H1 (cell line): Measurements from ENCODE around the gene PCCA. TPM values are rescaled to one million over a fixed set of nuclear protein-coding genes. Genes with fewer than 3 reads are reported as not detected.

ENCODE experiments used
- CTCF ChIA-PET: fragments of 300-600 bp; sonication (Branson Sonifier 250); formaldehyde crosslinking; loops from one replicate; lab custom pipeline; 2021; ENCODE audit not compliant: partially characterized antibody; lab: Charles Lee
- POLR2A ChIA-PET: fragments of 300-600 bp; sonication (Branson Sonifier 250); formaldehyde crosslinking; loops from one replicate; lab custom pipeline; 2021; ENCODE audit warnings: inconsistent platforms; ENCODE audit not compliant: partially characterized antibody; lab: Charles Lee
- DNase-seq, 2 experiments: peaks; one replicate each; pipeline versions ENCODE4 v3.0.0 to v3.0.0-alpha.2; 2010 to 2022; ENCODE audit warnings: low spot score in 2 of 2, low read depth in 1 of 2, mixed read lengths in 1 of 2
- FAIRE-seq: peaks from 2 replicates; lab custom pipeline; 2011; peaks lifted over from hg19 to GRCh38; lab: Jason Lieb, UNC
- H2AFZ ChIP-seq: 2 replicates; pipeline ENCODE4 v1.8.1; 2012; ENCODE audit warnings: low read length, inconsistent platforms
- H2AK5ac ChIP-seq: 2 replicates; pipeline ENCODE4 v1.6.1; 2013; ENCODE audit warnings: low read depth, low read length
- H2BK120ac ChIP-seq: replicated peaks from 2 replicates; pipeline ENCODE3; 2013; ENCODE audit warnings: low read depth, low read length, inconsistent platforms
- H2BK12ac ChIP-seq: 2 replicates; pipeline ENCODE4 v1.6.1; 2013; ENCODE audit warnings: low read depth, low read length
- H2BK15ac ChIP-seq: 2 replicates; pipeline ENCODE4 v1.6.1; 2013; ENCODE audit warnings: low read length
- H2BK20ac ChIP-seq: 2 replicates; pipeline ENCODE4 v1.6.1; 2013; ENCODE audit warnings: low read length
- H2BK5ac ChIP-seq: 2 replicates; pipeline ENCODE4 v1.6.1; 2013; ENCODE audit warnings: low read depth, low read length
- H3K14ac ChIP-seq: 2 replicates; pipeline ENCODE4 v1.6.1; 2013; ENCODE audit warnings: inconsistent platforms; ENCODE audit not compliant: insufficient read length
- H3K18ac ChIP-seq: 2 replicates; pipeline ENCODE4 v1.6.1; 2013; ENCODE audit warnings: low read length; ENCODE audit errors: extremely low read depth
- H3K23ac ChIP-seq: 2 replicates; pipeline ENCODE4 v1.6.1; 2013; ENCODE audit warnings: inconsistent platforms; ENCODE audit not compliant: insufficient read length
- H3K23me2 ChIP-seq: 2 replicates; pipeline ENCODE4 v1.6.1; 2013; ENCODE audit warnings: low read depth, low read length
- H3K27ac ChIP-seq: 2 replicates; pipeline ENCODE4 v1.6.1; 2011; ENCODE audit warnings: low read depth, low read length, inconsistent platforms
- H3K27me3 ChIP-seq, 4 experiments: replicated peaks in 1 of 4; 1 replicate in 1 of 4; 2 replicates in 3 of 4; pipeline versions ENCODE4 v1.6.1 to v1.8.1; 2011 to 2013; ENCODE audit warnings: low read length in 3 of 4, mild to moderate bottlenecking in 3 of 4, inconsistent platforms in 2 of 4, mixed read lengths in 2 of 4, moderate library complexity in 1 of 4; ENCODE audit not compliant: control insufficient read depth in 3 of 4, insufficient read depth in 3 of 4; ENCODE audit errors: extremely low read depth in 1 of 4
- H3K36me3 ChIP-seq, 4 experiments: 2 replicates each; pipeline versions ENCODE4 v1.6.1 to v1.8.1; 2011 to 2013; ENCODE audit warnings: mild to moderate bottlenecking in 4 of 4, low read length in 3 of 4, moderate library complexity in 2 of 4, control low read depth in 1 of 4, inconsistent platforms in 1 of 4; ENCODE audit not compliant: insufficient read depth in 4 of 4, control insufficient read depth in 2 of 4
- H3K4ac ChIP-seq: replicated peaks from 2 replicates; pipeline ENCODE3; 2013; ENCODE audit warnings: low read length, low read depth, mixed read lengths, inconsistent platforms; ENCODE audit not compliant: insufficient read length
- H3K4me1 ChIP-seq, 4 experiments: replicated peaks in 1 of 4; 1 replicate in 1 of 4; 2 replicates in 3 of 4; pipeline versions ENCODE4 v1.6.1 to v1.8.1; 2011 to 2013; ENCODE audit warnings: low read length in 3 of 4, inconsistent platforms in 2 of 4, mixed read lengths in 1 of 4; ENCODE audit not compliant: insufficient read depth in 4 of 4, control insufficient read depth in 3 of 4
- H3K4me2 ChIP-seq, 2 experiments: 2 replicates each; pipeline versions ENCODE4 v1.6.1 to v1.8.1; 2011 to 2013; ENCODE audit warnings: low read depth in 2 of 2, low read length in 2 of 2, control low read depth in 1 of 2, inconsistent platforms in 1 of 2, mild to moderate bottlenecking in 1 of 2; ENCODE audit not compliant: insufficient read depth in 1 of 2
- H3K4me3 ChIP-seq, 4 experiments: fragments of 200-600, 300-600 bp in 1 of 4; sonication (generic), shearing (Covaris generic), sonication (Bioruptor Twin) in 1 of 4; 2 replicates each; pipeline versions ENCODE4 v1.5.1 to v1.8.1; 2011 to 2016; ENCODE audit warnings: low read length in 4 of 4, low read depth in 3 of 4, control low read depth in 2 of 4, inconsistent platforms in 2 of 4, mild to moderate bottlenecking in 2 of 4, mixed read lengths in 1 of 4, moderate library complexity in 1 of 4; ENCODE audit not compliant: insufficient read depth in 2 of 4; ENCODE audit errors: extremely low read depth in 1 of 4
- H3K56ac ChIP-seq: replicated peaks from 2 replicates; pipeline ENCODE3; 2013; ENCODE audit warnings: low read depth, mild to moderate bottlenecking, mixed read lengths, low read length, inconsistent platforms; ENCODE audit not compliant: insufficient read length
- H3K79me1 ChIP-seq: 2 replicates; pipeline ENCODE4 v1.6.1; 2013; ENCODE audit warnings: low read depth, low read length, control low read depth
- H3K79me2 ChIP-seq, 2 experiments: 2 replicates each; pipeline versions ENCODE4 v1.6.1 to v1.8.1; 2012 to 2013; ENCODE audit warnings: low read length in 2 of 2, mild to moderate bottlenecking in 2 of 2, inconsistent platforms in 1 of 2; ENCODE audit not compliant: insufficient read depth in 2 of 2, control insufficient read depth in 1 of 2
- H3K9ac ChIP-seq, 4 experiments: replicated peaks in 1 of 4; 1 replicate in 1 of 4; 2 replicates in 3 of 4; pipeline versions ENCODE4 v1.6.1 to v1.8.1; 2011 to 2013; ENCODE audit warnings: low read depth in 3 of 4, low read length in 3 of 4, control low read depth in 2 of 4, mild to moderate bottlenecking in 2 of 4, moderate library complexity in 2 of 4, inconsistent platforms in 1 of 4; ENCODE audit errors: extremely low read depth in 1 of 4
- H3K9me3 ChIP-seq, 2 experiments: 2 replicates each; pipeline versions ENCODE4 v1.6.1 to v1.8.1; 2012 to 2013; ENCODE audit warnings: mild to moderate bottlenecking in 2 of 2, moderate library complexity in 2 of 2, control low read depth in 1 of 2, inconsistent platforms in 1 of 2, low read depth in 1 of 2, low read length in 1 of 2, mixed read lengths in 1 of 2; ENCODE audit not compliant: insufficient read depth in 2 of 2
- H4K20me1 ChIP-seq, 2 experiments: replicated peaks in 1 of 2; 2 replicates each; pipeline versions ENCODE3 to v1.8.1; 2011 to 2013; ENCODE audit warnings: inconsistent platforms in 2 of 2, low read length in 2 of 2, mild to moderate bottlenecking in 1 of 2; ENCODE audit not compliant: insufficient read depth in 2 of 2, control insufficient read depth in 1 of 2
- H4K5ac ChIP-seq: 2 replicates; pipeline ENCODE4 v1.6.1; 2013; ENCODE audit warnings: low read length, low read depth, mixed read lengths, inconsistent platforms; ENCODE audit not compliant: insufficient read length
- H4K8ac ChIP-seq: 2 replicates; pipeline ENCODE4 v1.8.0; 2013; ENCODE audit warnings: mild to moderate bottlenecking, moderate library complexity, low read length, inconsistent platforms; ENCODE audit not compliant: insufficient read depth; ENCODE audit errors: extremely low read depth
- H4K91ac ChIP-seq: replicated peaks from 2 replicates; pipeline ENCODE3; 2013; ENCODE audit warnings: low read length, mixed read lengths, inconsistent platforms; ENCODE audit not compliant: insufficient read length
- KDM4A ChIP-seq: IDR thresholded peaks from one replicate; pipeline ENCODE4 v1.7.1; 2012; ENCODE audit warnings: low read depth, mild to moderate bottlenecking, moderate library complexity, low read length, inconsistent platforms; ENCODE audit not compliant: severe bottlenecking
- WGBS, 2 experiments: shearing (Covaris generic) in 1 of 2; methylation state at CpG; one replicate each; pipeline versions ENCODE4 v1.1.6 to v1.1.7; 2013 to 2015; ENCODE audit warnings: low lambda C conversion rate in 2 of 2, mixed read lengths in 2 of 2, inconsistent platforms in 1 of 2, low coverage in 1 of 2, missing lambda C conversion rate in 1 of 2; ENCODE audit not compliant: insufficient replicate concordance in 2 of 2, insufficient coverage in 1 of 2, insufficient read length in 1 of 2; ENCODE audit errors: extremely low coverage in 1 of 2, missing lambda C conversion rate in 1 of 2; 5-methylcytosine and 5-hydroxymethylcytosine counted together
- polyA plus RNA-seq, 7 experiments: library from polyadenylated mRNA; depleted of rRNA in 3 of 7; stranded (reverse) in 5 of 7; unstranded in 2 of 7; fragments of >200 nt in 5 of 7; fragments of 200-250 nt in 2 of 7; gene quantifications; 1 replicate in 5 of 7; 2 replicates in 1 of 7; 4 replicates in 1 of 7; pipeline versions ENCODE4 v1.2.1 to v1.2.3, GENCODE V29; 2011 to 2013; ENCODE audit warnings: missing spikeins in 2 of 7, mixed read lengths in 2 of 7
- total RNA-seq: library from RNA; stranded (reverse); fragmentation: NEBNext Ultra II Directional; extraction: Animal tissue kit (Norgen Biotek cat#: 25700); gene quantifications from 2 replicates; pipeline ENCODE4 v1.2.1, GENCODE V29; 2021

PCCA gene
- total and polyA plus RNA-seq, 2 of the 8 experiments (the other 6 are each of a cell fraction or from before 2014, with no cell fraction given) = 18.4 to 49.8 TPM

DNA sequence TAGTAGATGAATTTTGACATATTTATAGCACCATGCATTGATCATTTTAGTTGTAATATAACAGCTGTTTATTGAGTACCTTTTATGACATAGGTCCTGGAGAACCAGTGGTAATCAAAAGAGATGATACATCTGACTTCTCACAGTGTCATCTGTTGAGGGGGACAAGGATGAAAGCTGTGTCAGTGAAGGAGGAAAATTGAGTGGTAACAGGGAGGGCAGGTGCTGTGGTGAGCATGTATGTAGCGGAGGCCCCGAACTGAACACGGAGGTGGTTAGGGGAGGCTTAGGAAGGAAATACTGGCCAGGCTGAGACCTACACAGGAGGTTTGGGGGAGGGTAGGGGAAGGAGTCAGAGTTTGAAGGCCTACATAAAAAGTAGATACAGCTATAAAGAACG, 300.0 kb downstream of the PCCA start:
- no peak overlapping the region for H3K23ac ChIP-seq
- H3K23me2 ChIP-seq = no peaks in the 10 kb centered on the region
- no peak overlapping the region for H4K8ac ChIP-seq
- no peak overlapping the region for H3K27ac ChIP-seq
- no peak overlapping the region for H2AFZ ChIP-seq
- peaks cover 0 to 2% (median 0%) of the 10 kb centered on the region in 4 experiments; a peak in 2 of 7 replicates for H3K4me1 ChIP-seq
- H3K4me3 ChIP-seq = no peak overlapping the region
- no peak overlapping the region for H3K9ac ChIP-seq
- H2BK20ac ChIP-seq = no peak overlapping the region
- H4K5ac ChIP-seq = no peak overlapping the region
- H4K20me1 ChIP-seq = no peaks in the 10 kb centered on the region
- H3K14ac ChIP-seq = no peak overlapping the region
- DNase-seq = no peak
- WGBS, 2 experiments = 81% methylated on average over 4 of the region's 4 CpGs; no CpG with 5 or more reads in 1 of the 2 experiments
- H3K79me1 ChIP-seq = no peaks in the 10 kb centered on the region
- no peak overlapping the region for H3K18ac ChIP-seq
- no peak for FAIRE-seq
- no peaks in the 10 kb centered on the region for H3K36me3 ChIP-seq
- no peak overlapping the region for H3K56ac ChIP-seq
- no peaks in the 10 kb centered on the region for H3K9me3 ChIP-seq
- CTCF ChIA-PET = interaction anchor here (0.7 to 1.4 kb wide), 7 partner anchors 13 to 154 kb away, joined by 3 to 4 read pairs (median 3); no protein-coding TSS in a partner anchor
- no peak for TF ChIP-seq KDM4A
- no peak overlapping the region for H4K91ac ChIP-seq
- no peak overlapping the region for H2BK120ac ChIP-seq
- H3K4me2 ChIP-seq = no peak overlapping the region
- H2AK5ac ChIP-seq = no peak overlapping the region
- POLR2A ChIA-PET = no interaction called here
- 0 out of 2 replicates have a peak overlapping the region, but pooled peaks have one; percentile 28 for H2BK5ac ChIP-seq
- H2BK15ac ChIP-seq = no peak overlapping the region
- no peak overlapping the region for H3K4ac ChIP-seq
- no peak overlapping the region for H2BK12ac ChIP-seq
- H3K27me3 ChIP-seq = no peaks in the 10 kb centered on the region
- no peaks in the 10 kb centered on the region for H3K79me2 ChIP-seq
